ENCODE results near the gene NDEL1. TPM values are rescaled to one million over a fixed set of nuclear protein-coding genes. Genes with fewer than 3 reads are reported as not detected.

NDEL1 gene
- total RNA-seq, 1 donor = 69.8 TPM

DNA sequence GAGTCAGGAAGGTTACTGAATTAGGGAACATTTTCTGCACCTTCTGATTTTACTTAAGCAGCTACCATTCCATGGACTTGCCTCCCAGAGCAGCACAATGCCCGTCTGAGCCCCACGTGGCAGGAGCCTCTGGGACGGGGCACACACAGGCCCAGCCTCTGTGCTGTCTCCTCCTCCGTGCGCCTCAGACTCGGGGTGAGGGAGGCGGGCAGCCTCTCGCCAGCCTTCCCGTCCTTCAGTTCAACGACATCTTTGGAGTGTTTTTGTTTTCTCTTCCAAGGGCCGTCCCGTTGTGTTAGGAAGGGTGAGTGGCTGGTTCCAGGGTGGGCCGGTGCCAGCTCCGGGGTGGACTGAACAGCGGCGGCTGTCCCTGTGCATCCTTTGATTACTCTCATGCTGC lies 31.8 kb downstream of the NDEL1 start:
- Histone ChIP-seq H3K27me3 (ENCODE audit: insufficient read depth, low read length) (no peaks in the 10 kb centered on the region), H3K4me2 (ENCODE audit: insufficient read depth, low read length) (no peak overlapping the region), H3K36me3 (ENCODE audit: insufficient read depth, low read length) (peaks cover 68% of the 10 kb centered on the region), H3K9me3 (ENCODE audit: low read depth, low read length) (no peaks in the 10 kb centered on the region), H3K79me2 (ENCODE audit: insufficient read depth, low read length) (peaks cover 81% of the 10 kb centered on the region), H3K4me1 (ENCODE audit: insufficient read depth, low read length) (peaks cover 10% of the 10 kb centered on the region), H3K27ac (ENCODE audit: low read depth, low read length) (peak overlapping the region; percentile 29), H2AFZ (ENCODE audit: low read length) (no peak overlapping the region), H4K20me1 (ENCODE audit: insufficient read depth, low read length) (peaks cover 55% of the 10 kb centered on the region), H3K4me3 (ENCODE audit: insufficient read depth, low read length) (no peak overlapping the region)
- DNase-seq (ENCODE audit: insufficient read length, low spot score, missing footprints) = no peak
- no peak for TF ChIP-seq CTCF (IDR thresholded peaks at IDR 0.05; ENCODE audit: extremely low read depth, low read depth, low read length)

DNA sequence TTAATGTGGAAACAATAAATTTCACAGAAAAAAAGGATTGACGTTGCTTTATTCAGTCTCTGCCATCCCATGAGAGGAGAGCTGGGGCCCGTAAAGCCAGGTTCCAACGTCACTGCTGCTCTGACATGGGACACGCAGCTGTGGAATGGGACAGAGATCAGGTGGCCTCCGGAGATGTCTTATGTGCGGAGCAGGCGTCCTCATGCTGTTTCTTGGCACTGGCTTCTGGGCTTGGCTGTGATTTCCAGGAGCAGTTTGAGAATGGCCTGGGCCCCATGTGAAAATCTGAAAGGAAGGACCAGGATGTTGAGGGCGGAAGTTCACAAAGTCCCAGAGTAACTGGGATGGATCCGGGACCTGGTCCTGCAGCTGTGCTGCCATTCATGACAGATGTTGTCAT lies 32.4 kb downstream of the NDEL1 start:
- H2AFZ ChIP-seq (ENCODE audit: low read length) = no peak overlapping the region
- H3K27me3 ChIP-seq (ENCODE audit: insufficient read depth, low read length) = no peaks in the 10 kb centered on the region
- H3K36me3 ChIP-seq (ENCODE audit: insufficient read depth, low read length) = peaks cover 68% of the 10 kb centered on the region
- H3K4me1 ChIP-seq (ENCODE audit: insufficient read depth, low read length) = peaks cover 4% of the 10 kb centered on the region
- TF ChIP-seq CTCF (IDR thresholded peaks at IDR 0.05; ENCODE audit: extremely low read depth, low read depth, low read length) = no peak
- H3K4me3 ChIP-seq (ENCODE audit: insufficient read depth, low read length) = no peak overlapping the region
- peaks cover 53% of the 10 kb centered on the region for H4K20me1 ChIP-seq (ENCODE audit: insufficient read depth, low read length)
- no peaks in the 10 kb centered on the region for H3K9me3 ChIP-seq (ENCODE audit: low read depth, low read length)
- no peak overlapping the region for H3K4me2 ChIP-seq (ENCODE audit: insufficient read depth, low read length)
- peaks cover 75% of the 10 kb centered on the region for H3K79me2 ChIP-seq (ENCODE audit: insufficient read depth, low read length)
- no peak overlapping the region for H3K27ac ChIP-seq (ENCODE audit: low read depth, low read length)
- no peak for DNase-seq (ENCODE audit: insufficient read length, low spot score, missing footprints)

- no peak overlapping the region for H2AFZ ChIP-seq (ENCODE audit: low read length)
- peaks cover 71% of the 10 kb centered on the region for H3K36me3 ChIP-seq (ENCODE audit: insufficient read depth, low read length)
- H3K79me2 ChIP-seq (ENCODE audit: insufficient read depth, low read length) = peaks cover 66% of the 10 kb centered on the region
- H3K4me1 ChIP-seq (ENCODE audit: insufficient read depth, low read length) = peaks cover 2% of the 10 kb centered on the region
- H3K27me3 ChIP-seq (ENCODE audit: insufficient read depth, low read length) = no peaks in the 10 kb centered on the region
- H3K9me3 ChIP-seq (ENCODE audit: low read depth, low read length) = no peaks in the 10 kb centered on the region
- DNase-seq (ENCODE audit: insufficient read length, low spot score, missing footprints) = no peak
- no peak for TF ChIP-seq CTCF (IDR thresholded peaks at IDR 0.05; ENCODE audit: extremely low read depth, low read depth, low read length)
- no peak overlapping the region for H3K4me2 ChIP-seq (ENCODE audit: insufficient read depth, low read length)
- H4K20me1 ChIP-seq (ENCODE audit: insufficient read depth, low read length) = peaks cover 45% of the 10 kb centered on the region
- H3K27ac ChIP-seq (ENCODE audit: low read depth, low read length) = no peak overlapping the region
- no peak overlapping the region for H3K4me3 ChIP-seq (ENCODE audit: insufficient read depth, low read length)
Measured at GRCh38 chr17:8468980-8469379, 33.3 kb downstream of the NDEL1 start.

DNA sequence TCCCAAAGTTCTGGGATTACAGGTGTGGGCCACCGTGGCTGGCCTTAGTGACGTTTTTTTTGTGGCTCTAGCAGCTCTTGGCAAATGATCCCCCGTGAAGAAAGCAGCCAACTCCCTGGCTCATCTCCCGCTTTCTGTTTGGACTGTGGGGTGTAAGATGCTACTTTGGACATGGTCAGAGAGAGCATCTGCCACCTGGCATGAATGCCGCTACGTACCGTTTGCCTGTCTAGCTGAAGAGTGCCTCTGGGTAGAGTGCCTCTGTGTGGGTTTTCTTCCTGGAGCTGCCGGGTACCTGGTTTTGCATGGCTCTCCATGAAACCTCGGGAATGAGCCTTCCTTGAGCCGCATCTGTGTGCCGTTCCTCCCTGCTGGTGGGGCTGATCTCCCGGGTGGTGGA lies 34.3 kb downstream of the NDEL1 start:
- no peak for TF ChIP-seq CTCF (IDR thresholded peaks at IDR 0.05; ENCODE audit: extremely low read depth, low read depth, low read length)
- Histone ChIP-seq H3K4me3 (ENCODE audit: insufficient read depth, low read length) (no peak overlapping the region), H3K36me3 (ENCODE audit: insufficient read depth, low read length) (peaks cover 71% of the 10 kb centered on the region), H3K27me3 (ENCODE audit: insufficient read depth, low read length) (no peaks in the 10 kb centered on the region), H3K4me1 (ENCODE audit: insufficient read depth, low read length) (peaks cover 2% of the 10 kb centered on the region), H2AFZ (ENCODE audit: low read length) (no peak overlapping the region), H3K9me3 (ENCODE audit: low read depth, low read length) (no peaks in the 10 kb centered on the region), H3K4me2 (ENCODE audit: insufficient read depth, low read length) (no peak overlapping the region), H3K79me2 (ENCODE audit: insufficient read depth, low read length) (peaks cover 56% of the 10 kb centered on the region), H4K20me1 (ENCODE audit: insufficient read depth, low read length) (peaks cover 36% of the 10 kb centered on the region), H3K27ac (ENCODE audit: low read depth, low read length) (no peak overlapping the region)
- DNase-seq (ENCODE audit: insufficient read length, low spot score, missing footprints) = no peak
